GM21390 (cell line): Measurements from ENCODE around the gene ARHGAP4.

Experiments
- ATAC-seq: cut with Tn5 transposase; IDR thresholded peaks from one replicate; pipeline ENCODE4 v1.9.1; 2021; ENCODE audit not compliant: unreplicated experiment

The ARHGAP4 gene

DNA sequence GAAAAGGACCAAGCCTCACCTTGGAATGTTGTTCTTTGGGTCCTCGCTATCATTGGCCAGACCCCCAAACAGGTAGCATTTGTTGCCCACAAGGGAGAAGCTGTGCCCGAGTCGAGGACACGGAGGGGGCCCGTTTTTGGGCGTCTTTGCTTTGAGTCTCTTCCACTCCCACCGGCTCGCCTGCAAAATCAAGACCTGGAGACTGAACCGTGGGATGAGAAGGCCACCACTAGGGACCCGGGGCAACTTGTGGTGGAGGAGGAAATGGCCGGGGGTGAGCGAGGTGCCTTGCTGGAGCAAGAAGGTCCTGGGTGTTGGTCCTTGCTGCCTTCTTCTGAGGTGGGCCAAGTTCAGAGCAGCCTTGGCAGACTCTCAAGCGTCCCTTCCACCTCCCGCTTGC is 38.0 kb upstream of the ARHGAP4 start:
- ATAC-seq: no peak

DNA sequence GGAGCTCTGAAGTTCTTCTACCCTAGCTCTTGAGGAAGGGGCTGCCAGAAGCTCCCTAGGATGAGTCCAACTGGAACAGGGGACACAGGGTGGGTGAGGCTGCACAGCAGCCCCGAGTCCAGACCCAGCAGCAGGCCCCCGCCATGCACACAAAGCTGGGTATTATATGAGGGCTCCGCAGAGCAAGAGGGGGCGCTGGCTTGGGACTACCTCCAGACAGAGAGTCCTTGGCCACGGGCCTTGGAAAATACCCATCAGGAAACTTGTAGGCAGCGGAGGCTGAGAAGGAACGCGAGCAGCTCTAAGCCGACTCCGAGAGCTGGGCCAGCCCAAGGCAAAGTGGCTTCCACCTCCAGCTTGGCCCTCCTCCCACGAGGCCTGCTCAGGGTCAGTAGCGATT is 37.5 kb upstream of the ARHGAP4 start:
- no peak for ATAC-seq

DNA sequence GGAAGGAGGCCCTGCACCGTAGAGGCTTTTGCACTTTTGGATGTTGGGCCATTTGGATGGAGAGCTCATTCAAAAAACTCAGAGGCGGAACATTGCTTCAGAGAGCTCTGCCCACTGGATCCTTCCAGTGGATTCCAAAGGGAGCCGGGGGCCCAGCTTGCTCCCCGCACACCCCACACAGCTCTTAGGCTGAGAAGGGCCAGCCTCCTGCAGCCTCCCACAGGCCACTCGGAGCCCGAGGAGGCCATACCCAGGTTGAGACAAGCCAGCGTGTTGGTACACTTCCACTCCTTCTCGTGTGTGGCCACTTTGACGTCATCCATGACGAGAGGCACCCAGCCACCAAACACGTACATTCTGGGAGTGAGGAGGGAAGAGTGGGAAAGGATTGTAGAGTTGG is 35.2 kb upstream of the ARHGAP4 start:
- no peak for ATAC-seq

DNA sequence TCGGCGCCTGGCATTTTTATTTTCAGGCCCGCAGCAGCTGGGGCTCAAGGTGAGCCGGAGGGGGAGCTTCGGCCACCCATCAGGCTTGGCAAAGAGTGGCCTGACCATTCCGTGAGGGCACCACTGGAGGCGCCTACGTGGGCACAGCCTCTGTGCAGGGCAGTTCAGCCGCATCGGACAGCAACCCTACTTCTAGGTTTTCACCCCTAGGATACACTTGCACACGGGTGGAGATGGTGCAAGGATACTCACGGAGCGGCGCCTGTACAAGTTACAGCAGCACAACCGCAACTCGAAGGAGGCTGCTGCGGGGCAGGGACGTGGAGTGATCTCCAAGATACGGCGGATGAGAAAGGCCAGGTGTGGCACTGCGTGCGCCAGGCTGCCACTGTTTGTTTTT is 34.7 kb upstream of the ARHGAP4 start:
- no peak for ATAC-seq

DNA sequence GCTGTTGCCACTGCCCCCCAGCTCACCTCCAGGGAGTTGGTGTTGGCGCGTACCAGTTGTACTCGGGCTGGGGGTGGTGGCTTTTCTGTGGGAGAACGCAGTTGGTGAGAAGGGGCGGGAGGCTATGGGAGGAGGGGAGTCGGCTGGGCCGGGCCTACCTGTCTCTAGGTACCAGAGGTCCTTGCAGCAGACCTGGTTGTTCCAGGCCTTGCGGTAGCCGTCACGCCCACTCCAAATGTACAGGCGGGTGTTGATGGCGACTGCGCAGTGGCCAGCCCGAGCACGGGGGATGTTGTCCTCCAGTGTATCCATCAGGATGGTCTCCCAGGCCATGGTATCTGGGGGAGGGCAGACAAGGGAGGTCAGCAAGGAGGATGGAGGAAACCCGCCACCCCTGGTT is 34.0 kb upstream of the ARHGAP4 start:
- ATAC-seq: no peak

DNA sequence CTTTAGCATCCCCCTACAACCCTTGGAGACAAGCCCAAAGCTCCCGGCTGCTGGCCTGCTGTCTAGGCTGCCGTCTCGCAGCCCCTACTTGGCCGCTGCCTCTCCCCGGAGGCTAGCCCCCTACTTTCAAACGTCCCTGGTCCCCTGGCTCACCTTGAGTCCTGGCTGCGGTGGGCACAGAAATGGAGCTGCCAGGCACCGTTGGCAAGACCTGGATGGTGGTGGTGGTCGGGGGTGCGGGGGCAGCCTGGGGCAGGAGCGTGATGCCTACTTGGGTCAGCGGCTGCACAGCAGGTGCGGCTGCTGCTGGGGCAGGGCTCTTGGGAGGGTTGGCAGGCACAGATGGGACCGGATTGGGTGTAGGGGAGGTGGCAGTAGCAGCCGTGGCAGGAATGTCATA is 33.6 kb upstream of the ARHGAP4 start:
- no peak for ATAC-seq

DNA sequence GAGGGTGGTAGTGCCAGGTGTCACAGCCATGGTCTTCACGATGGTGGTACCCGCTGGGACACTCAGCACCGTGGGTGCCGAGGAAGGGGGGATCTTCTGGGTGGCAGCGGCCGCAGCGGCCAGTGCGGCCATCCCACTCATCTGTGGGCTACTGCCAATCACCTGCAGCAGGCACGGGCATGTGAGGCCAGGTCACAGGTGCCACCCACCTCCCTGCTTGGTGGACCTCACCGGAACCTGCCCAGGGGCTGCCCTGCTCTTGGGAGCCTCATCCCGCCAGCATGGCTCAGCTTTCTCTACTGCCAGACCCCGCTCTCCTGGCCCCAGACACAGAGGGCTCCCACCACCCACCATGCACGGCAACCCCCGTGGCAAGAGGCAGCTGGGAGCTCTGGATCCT is 32.5 kb upstream of the ARHGAP4 start:
- no peak for ATAC-seq

DNA sequence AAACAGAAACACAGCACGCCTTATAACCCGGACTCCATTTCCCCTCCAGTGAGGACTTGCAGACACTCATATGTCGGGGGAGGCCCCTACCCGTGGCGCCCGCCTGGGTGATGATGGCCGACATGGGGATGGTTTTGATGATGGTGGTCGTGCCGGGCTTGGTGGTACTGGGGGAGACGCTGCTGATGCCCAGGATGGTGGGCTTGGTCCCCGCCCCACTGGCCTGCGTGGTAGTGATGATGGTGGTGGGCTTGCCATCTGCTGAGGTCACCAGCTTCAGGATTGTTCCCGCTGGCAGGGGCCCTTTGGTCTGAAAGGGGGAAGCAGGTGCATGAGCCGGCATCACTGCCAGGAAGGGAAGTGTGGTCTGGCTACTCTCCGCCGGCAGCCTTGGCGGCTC is 31.2 kb upstream of the ARHGAP4 start:
- ATAC-seq: no peak

DNA sequence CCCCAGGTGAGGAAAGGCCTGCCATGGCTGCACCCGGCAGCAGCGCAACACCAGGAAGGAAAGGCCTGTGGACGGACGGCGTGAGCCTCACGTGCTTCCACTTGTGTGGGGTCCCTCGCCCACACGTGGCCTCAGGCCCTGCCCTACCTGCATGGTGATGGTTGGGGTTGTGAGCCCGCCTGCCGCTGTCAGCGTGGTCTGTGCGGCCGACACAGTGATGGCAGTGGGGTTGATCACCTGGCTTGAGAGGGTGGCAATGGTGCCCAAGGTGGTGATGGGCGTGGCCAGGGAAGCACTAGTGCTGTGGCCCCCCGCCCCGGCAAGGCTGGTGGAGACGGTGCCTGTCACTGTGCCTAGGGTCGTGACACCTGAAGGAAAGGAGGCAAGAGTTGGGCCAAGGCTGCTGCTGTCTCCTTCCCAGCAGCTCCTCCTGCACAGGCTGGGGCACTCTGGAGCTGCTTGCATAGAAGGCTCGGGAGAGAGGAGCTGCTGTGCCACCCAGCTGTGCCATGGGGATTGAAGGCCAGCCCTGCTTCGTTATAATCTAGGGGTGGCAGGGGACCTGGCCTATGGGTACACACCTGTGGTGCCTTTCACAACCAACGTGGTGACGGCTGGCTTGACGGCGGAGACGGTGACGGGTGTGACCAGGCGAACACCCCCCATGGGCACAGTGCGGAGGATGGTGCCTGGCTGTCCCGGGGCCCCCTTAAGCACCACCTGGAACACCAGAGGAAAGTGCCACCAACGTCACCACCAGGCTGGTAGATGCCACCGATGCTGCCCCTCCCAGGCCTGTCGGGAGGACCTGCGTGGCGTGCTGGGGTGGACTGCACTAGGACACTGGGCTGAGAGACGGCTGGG is 30.2 kb upstream of the ARHGAP4 start:
- no peak for ATAC-seq

DNA sequence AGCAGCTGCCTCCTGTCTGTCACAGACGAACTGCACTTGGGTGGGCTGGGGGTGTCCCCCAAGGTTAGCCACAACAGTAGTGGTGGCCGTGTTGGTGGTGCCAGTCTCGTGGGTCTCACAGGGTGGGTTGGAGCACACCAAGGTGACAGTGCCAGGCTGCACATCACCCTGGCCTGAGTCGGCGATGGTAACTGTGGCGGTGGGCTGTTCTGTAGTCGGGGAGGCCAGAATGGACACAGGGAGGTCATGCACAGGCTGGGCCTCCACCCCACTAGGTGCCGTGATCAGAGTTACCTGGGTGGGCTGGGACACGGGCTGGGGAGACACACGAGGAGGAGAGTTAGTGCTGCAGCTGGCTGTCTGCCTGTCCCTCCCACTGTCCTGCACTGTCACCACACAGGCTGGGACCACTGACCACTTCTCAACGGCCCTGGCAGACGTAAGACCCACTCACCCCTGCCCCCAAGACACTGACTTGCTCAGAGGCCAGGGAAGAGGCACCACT is 29.2 kb upstream of the ARHGAP4 start:
- ATAC-seq: no peak

DNA sequence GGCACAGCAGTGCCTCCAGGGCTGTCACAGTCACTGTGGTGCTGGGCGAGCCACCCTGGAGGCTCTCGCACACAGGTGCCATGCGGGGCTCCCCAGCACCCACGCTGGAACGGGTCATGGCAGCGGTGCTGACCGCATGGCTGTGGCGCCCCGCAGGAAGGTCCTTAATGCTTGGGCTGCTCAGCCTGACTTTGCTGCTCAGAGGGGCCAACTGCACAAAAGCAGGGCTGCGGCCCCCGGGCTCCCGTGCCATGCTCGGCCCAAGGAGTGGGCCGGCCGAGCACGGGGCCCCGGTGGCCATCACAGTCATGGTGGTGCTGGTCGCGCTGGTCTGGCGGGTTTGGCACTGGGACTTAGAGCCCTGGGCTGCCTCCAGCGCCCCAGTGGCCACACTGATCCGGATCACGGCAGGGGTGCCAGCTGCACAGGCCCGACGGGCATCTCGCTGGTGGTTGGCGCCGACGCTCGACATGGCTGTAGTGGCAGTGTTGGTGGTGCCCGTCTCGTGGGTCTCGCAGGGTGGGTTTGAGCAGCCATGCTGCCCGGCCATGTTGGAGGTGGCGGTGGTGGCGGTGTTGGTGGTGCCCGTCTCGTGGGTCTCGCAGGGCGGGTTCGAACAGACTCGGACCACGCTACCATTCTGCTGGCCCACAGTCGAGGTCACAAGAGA is 28.6 kb upstream of the ARHGAP4 start:
- no peak for ATAC-seq

DNA sequence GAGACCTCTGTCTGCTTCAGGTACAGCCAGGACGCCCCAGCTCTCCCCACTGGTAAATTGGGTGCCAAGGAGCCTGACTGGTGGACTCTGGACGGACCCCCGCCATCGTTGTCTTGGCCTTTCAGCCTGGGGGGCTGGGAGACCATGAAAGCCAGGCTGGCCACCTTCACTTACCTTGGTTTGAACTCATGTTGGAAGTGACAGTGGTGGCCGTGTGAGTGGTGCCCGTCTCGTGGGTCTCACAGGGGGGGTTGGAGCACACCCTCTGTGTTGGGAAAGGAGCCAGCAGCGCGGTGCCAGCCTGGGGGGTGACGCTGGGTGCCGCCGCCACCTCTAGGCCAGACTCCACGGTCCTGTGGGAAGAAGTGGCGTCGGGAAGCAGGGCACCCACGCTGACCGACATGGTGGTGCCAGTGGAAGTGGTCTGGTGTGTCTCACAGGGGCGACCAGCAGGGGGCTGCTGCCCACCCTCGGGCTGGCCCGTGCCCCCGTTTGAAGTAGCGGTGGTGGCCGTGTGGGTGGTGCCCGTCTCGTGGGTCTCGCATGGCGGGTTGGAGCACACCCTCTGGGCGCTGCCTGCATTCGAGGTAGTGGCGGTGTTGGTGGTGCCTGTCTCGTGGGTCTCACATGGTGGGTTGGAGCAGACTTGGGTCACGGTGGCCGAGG is 28.0 kb upstream of the ARHGAP4 start:
- ATAC-seq: no peak

DNA sequence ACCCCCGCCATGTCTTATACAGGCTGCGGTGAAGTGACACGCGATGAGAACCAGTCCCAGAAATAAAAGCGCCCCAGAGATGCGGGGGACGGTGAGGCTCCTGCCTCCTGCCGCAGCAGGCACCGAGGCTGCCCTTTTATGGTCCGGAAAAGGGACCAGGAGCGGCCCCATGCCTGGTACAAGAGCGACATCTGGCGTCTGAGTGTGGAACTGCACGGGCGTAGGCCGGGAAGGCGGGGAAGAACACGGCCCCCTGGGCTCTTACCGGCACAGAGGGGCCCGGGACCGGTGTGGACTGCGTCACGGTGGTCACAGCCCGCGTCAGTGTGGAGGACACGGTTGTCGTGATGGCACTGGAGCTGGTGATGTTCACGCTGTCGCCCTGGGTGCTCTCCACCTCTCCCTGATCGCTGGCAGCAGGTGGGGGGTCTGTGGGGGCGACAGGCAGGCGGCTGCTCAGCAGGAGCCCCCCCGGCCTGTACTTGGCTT is 27.3 kb upstream of the ARHGAP4 start:
- ATAC-seq: no peak

DNA sequence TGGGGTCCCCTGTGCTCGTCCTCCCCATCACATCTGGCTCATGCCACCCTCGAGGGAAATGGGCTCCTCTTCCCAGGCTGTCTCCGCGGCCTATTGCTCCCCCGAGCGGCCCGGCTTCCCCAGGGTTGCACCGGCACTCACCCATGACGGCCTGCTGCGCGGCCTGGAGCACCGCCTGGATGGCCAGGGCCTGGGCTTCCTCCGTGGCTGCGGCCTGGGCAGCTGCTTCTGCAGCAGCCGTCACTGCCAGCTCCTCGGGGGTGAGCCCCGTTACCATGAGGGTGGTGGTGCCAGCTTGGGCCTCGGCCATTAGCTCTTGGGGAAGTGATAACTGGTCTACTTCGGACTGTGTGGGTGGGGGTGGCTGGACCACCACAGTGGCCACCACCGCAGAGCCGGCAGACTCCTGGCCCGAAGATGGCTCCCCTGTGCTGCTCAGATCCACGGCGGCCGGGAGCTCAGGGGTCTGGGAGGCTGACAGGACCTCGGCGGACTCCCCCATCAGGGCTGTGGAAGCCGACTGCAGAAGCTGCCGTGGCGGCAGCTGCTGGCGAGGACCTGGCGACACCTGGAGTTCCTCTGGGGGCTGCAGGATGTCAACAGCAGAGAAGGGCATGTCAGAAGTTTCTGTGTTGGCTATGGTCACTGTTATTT is 26.4 kb upstream of the ARHGAP4 start:
- no peak for ATAC-seq

DNA sequence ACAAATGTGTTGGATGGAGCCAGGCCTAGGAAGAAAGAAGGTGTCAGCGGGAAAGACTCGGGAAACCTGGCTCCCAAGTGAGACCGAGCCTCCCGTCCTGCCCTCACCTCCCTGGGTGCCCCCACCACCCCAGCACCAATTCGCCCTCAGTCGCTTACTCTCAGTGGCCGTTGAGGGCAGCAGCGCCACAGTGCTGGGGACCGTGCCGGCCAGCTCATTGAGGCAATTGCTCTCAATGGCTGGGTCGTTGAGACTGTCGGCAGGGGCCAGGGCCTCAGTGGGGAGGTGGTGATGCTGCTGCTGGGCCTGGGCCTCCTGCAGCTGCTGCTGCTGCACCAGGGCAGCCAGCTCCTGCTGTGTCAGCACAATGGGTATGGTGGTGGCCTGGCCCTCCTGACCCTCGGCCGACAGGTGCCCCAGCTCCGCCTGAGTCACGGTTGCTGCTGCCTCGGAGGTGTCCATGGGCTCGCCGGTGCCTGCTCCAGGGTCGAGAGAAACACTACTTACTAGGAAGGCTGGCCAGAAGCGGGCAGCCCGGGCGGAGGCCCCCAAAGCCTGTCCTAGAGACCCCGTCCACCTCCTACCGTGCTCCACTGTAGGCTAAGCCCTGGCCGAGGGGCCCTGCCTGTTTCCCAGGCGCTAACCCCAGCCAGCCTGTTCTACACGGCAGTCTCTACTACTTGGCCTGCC is 25.8 kb upstream of the ARHGAP4 start:
- no peak for ATAC-seq

DNA sequence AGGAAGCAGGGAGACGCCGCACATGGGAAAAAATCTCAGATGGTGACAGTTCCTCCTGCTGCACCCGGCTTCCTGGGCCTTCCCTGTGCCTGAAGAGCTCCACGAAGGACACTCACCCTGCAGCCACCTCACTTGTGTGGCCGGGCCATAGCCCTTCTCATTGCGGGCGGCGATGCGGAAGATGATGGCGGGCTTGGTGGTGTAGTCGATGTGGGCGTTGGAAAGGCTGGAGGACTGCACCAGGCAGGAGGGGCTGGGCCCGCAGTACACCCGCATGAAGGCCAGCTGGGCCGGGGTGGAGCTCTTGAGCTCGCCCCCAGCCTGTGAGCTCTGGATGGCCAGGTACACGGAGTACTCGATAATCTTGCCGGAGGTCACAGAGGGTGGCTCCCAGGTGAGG is 24.1 kb upstream of the ARHGAP4 start:
- ATAC-seq: no peak

DNA sequence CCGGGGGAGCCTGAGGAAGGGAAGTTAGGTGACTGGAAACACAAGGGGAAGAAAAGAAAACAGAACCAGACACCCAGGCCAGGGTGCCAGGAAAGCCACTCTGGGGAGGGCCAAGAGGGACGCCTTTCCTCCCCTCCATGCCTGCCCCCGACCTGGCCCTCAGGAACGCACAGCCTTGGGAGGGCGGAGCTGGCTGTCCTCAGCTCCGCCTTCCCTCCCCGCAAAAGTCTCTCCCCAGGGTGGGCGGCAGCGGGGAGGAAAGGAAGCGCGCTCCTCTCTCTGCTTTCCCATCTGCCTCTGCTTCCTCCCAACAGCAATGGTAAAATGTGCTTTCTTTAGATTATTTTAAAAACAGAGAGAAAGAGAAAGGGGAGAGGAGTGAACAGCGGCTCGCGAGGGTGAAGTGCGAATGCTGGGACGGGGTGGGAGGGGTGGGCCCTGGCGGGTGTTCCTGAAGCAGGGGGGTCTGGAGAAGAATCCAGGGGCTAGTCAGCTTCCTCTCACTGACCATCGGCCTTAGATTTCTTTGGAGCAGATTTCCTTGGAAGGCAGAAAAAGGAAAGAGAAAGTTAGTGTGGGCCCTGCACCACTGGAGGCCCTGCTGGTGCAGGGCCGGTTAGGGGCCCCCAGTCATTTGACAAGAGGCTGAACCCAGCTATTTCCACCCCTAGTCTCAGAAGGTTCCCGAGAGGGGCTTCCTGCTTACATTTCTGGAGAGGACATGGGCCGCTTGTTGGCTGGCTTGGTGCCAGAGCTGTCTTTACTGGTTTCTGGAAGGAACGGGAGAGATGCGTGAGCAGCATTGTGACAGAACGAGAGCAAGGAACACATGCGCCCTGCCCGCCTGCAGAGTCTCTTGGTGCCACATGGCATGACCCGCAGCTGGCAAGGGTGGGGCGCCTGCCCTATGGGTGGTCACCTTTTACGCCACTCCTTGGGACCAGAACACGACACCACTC is 23.1 kb upstream of the ARHGAP4 start:
- no peak for ATAC-seq

DNA sequence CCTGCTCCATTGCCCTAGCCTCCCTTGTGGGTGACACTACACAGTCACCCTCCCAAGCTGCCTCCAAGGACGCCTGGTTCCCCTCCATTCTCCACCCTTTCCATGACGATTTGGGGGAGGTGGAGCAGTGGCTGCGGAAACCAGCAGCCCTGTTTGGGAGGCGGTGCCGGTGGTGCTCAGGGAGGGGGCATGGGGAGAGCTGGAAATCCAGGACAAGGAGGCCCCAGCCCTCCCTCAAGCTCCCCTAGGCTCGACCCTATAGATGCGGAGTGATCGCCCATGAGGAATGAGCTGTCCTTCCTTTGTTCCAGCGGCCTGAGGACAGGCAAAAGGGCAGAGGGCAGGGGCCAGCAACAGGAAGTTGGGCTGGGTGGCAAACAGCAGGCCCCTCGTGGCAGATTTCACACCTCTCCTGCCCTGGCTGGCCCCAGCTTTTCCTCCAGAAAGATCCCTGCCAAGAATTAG is 22.0 kb upstream of the ARHGAP4 start:
- ATAC-seq: no peak

DNA sequence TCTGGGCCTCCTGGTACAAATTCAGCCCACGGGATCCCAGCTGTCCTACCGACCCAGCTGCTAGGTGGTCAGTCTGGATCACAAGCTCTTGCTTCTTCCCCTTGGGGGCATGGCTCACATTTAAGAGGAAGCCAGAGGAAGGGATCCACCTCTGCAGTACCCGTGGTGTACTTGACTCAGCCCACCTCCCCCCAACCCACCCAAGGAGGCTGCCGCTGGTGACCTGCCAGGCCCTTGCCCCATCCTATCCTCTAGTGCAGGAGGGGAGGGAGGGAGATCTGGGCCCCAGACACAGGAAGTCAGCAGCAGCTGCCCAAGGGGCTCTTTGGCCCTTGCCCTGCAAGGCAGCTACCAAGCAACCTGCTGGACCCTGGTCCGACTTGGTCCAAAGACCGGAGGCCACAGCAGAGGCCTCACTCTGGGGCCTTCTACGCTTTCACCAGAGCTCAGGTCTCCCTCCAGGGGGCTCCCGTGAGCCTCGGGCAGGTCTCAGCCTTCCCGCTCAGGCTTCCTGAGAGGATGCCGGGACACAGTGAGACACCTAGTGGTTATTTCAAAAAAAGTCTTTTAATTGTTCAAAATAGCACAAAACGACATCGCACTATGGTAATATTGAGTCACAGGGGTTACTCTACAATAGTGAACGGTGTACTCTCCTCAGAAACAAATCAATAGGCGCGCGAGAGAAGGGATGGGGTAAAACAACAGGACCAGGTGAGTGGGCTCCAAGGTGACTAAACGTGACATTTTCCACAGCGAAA is 21.1 kb upstream of the ARHGAP4 start:
- peak; percentile 67 for ATAC-seq
